GM12878 (cell line): ENCODE results near the gene ZIC5.

Experiments used
- CTCF ChIP-seq, 3 experiments: IDR thresholded peaks in 2 of 3; conservative IDR thresholded peaks in 1 of 3; 2 replicates each; pipeline ENCODE4 v1.5.1; 2011; ENCODE audit warnings: low read depth in 3 of 3, low read length in 3 of 3, mild to moderate bottlenecking in 3 of 3, control low read depth in 2 of 3, moderate library complexity in 2 of 3, inconsistent platforms in 1 of 3, mixed read lengths in 1 of 3; ENCODE audit not compliant: control insufficient read depth in 2 of 3, insufficient read depth in 1 of 3; ENCODE audit errors: extremely low read depth in 1 of 3
- DPF2 ChIP-seq: fragments of 450-650 bp; IDR thresholded peaks from 2 replicates; pipeline ENCODE4 v1.6.1; 2017; ENCODE audit warnings: mild to moderate bottlenecking
- EP300 ChIP-seq, 2 experiments: fragments of 150-350 bp in 1 of 2; IDR thresholded peaks; 2 replicates each; pipeline ENCODE4 v1.6.1; 2011 to 2012; ENCODE audit warnings: low read depth in 2 of 2, low read length in 2 of 2, borderline replicate concordance in 1 of 2, improper control_type of control experiment in 1 of 2, inconsistent platforms in 1 of 2; ENCODE audit not compliant: control insufficient read depth in 1 of 2
- EZH2 ChIP-seq: IDR thresholded peaks from 2 replicates; pipeline ENCODE4 v1.6.1; 2012; ENCODE audit warnings: low read depth, mild to moderate bottlenecking, control low read depth, inconsistent platforms, low read length, borderline replicate concordance; ENCODE audit not compliant: control insufficient read depth
- HCFC1 ChIP-seq: fragments of 150-350 bp; IDR thresholded peaks from 2 replicates; pipeline ENCODE4 v1.6.1; 2014; ENCODE audit warnings: low read length
- KLF5 ChIP-seq: fragments of 450-650 bp; IDR thresholded peaks from 2 replicates; pipeline ENCODE4 v1.6.1; 2014; ENCODE audit warnings: mild to moderate bottlenecking; ENCODE audit not compliant: partially characterized antibody
- POLR2A ChIP-seq: IDR thresholded peaks from 2 replicates; pipeline ENCODE4 v1.6.1; 2011; ENCODE audit warnings: low read depth, mild to moderate bottlenecking, low read length
- USF2 ChIP-seq: IDR thresholded peaks from 2 replicates; pipeline ENCODE4 v1.6.1; 2011; ENCODE audit warnings: low read depth, low read length, improper control_type of control experiment, borderline replicate concordance

DNA sequence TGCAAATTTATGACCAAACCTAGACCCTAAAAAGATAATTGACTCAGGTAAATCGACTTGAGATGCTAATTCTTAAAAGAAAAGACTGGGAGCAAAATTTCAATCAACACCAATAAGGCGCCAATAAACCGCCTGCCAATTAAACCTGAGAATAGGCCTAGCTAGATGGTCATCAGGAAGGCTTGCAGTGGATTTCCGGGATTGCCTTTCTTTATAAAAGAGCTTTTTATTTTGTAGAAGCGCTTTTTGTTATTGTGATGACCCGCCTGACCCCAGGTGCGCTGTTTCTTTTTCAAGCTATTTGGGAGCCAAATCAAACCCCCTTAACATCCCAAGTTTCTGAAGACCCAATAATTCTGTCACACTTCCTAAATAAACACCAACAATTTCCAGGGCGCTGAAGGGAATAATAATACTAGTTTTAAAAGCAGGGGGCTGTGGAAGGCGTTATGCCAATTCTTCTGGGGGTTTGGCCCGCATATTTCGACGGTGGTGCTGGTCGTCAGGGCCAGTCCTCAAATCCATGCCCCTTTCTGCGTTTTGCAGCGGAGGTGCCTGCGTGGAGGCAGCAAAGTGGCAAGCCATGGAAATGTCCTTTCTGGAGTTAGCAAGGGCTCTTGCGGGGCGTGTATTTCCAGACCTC is 2.9 kb upstream of the ZIC5 start:
- TF ChIP-seq HCFC1 (no peak), EZH2 (no peak), DPF2 (no peak), CTCF (IDR thresholded peaks at IDR 0.05 in 2 of 3, conservative IDR thresholded peaks at IDR 0.05 in 1 of 3; ENCODE audit: control insufficient read depth in 2 of 3, extremely low read depth in 1 of 3, insufficient read depth in 1 of 3, low read depth in 3 of 3, low read length in 3 of 3) (no peak), KLF5 (no peak), USF2 (no peak), POLR2A (no peak), EP300 (IDR thresholded peaks at IDR 0.05; ENCODE audit: borderline replicate concordance in 1 of 2, control insufficient read depth in 1 of 2, low read depth in 2 of 2, low read length in 2 of 2) (no peak)
